H9 (cell line): Measurements from ENCODE around the gene LDB2. TPM values are rescaled to one million over a fixed set of nuclear protein-coding genes. Genes with fewer than 3 reads are reported as not detected.

Experiments used
- DNase-seq: peaks from one replicate; pipeline ENCODE4 v3.0.0-alpha.2; 2017
- H2AFZ ChIP-seq: one replicate; pipeline ENCODE4 v1.6.1; 2013; ENCODE audit warnings: mild to moderate bottlenecking, low read length, control low read depth, moderate library complexity
- H2AK5ac ChIP-seq: 2 replicates; pipeline ENCODE4 v1.6.1; 2013; ENCODE audit warnings: low read length, control low read depth, mixed read lengths; ENCODE audit not compliant: insufficient read length
- H2BK120ac ChIP-seq: one replicate; pipeline ENCODE4 v1.6.1; 2013; ENCODE audit warnings: low read depth, mild to moderate bottlenecking, low read length, control low read depth, inconsistent platforms; ENCODE audit not compliant: poor library complexity, severe bottlenecking
- H2BK12ac ChIP-seq: 2 replicates; pipeline ENCODE4 v1.6.1; 2013; ENCODE audit warnings: low read length, control low read depth, mixed read lengths, low read depth; ENCODE audit not compliant: insufficient read length
- H2BK15ac ChIP-seq: 2 replicates; pipeline ENCODE4 v1.6.1; 2013; ENCODE audit warnings: low read depth, low read length, control low read depth
- H2BK20ac ChIP-seq: one replicate; pipeline ENCODE4 v1.6.1; 2013; ENCODE audit warnings: low read depth, mild to moderate bottlenecking, low read length, control low read depth, inconsistent platforms; ENCODE audit not compliant: poor library complexity, severe bottlenecking
- H2BK5ac ChIP-seq: 2 replicates; pipeline ENCODE4 v1.6.1; 2013; ENCODE audit warnings: low read length, control low read depth, mixed read lengths; ENCODE audit not compliant: insufficient read length
- H3K14ac ChIP-seq: 2 replicates; pipeline ENCODE4 v1.6.1; 2013; ENCODE audit warnings: low read length, control low read depth; ENCODE audit not compliant: insufficient read depth
- H3K18ac ChIP-seq: 2 replicates; pipeline ENCODE4 v1.6.1; 2013; ENCODE audit warnings: low read depth, mild to moderate bottlenecking, mixed read lengths, low read length, control low read depth; ENCODE audit not compliant: insufficient read length
- H3K23ac ChIP-seq: 2 replicates; pipeline ENCODE4 v1.6.1; 2013; ENCODE audit warnings: low read length, control low read depth, mixed read lengths, low read depth; ENCODE audit not compliant: insufficient read length
- H3K23me2 ChIP-seq: 2 replicates; pipeline ENCODE4 v1.6.1; 2013; ENCODE audit warnings: low read depth, mild to moderate bottlenecking, mixed read lengths, low read length, control low read depth; ENCODE audit not compliant: insufficient read length, poor library complexity, severe bottlenecking
- H3K27ac ChIP-seq: 2 replicates; pipeline ENCODE4 v1.5.1; 2013; ENCODE audit warnings: low read length, control low read depth, mixed read lengths, low read depth; ENCODE audit not compliant: insufficient read length
- H3K27me3 ChIP-seq: 2 replicates; pipeline ENCODE4 v1.6.1; 2013; ENCODE audit warnings: low read length, control low read depth, inconsistent platforms; ENCODE audit not compliant: insufficient read depth
- H3K4ac ChIP-seq: 2 replicates; pipeline ENCODE4 v1.6.1; 2013; ENCODE audit warnings: low read depth, mild to moderate bottlenecking, control low read depth, inconsistent platforms, low read length, moderate library complexity
- H3K4me1 ChIP-seq: 2 replicates; pipeline ENCODE4 v1.6.1; 2013; ENCODE audit warnings: low read length, control low read depth, inconsistent platforms; ENCODE audit not compliant: insufficient read depth
- H3K4me2 ChIP-seq: 2 replicates; pipeline ENCODE4 v1.6.1; 2013; ENCODE audit warnings: low read length, control low read depth, mixed read lengths; ENCODE audit not compliant: insufficient read length, insufficient read depth
- H3K56ac ChIP-seq: 2 replicates; pipeline ENCODE4 v1.6.1; 2013; ENCODE audit warnings: low read depth, mild to moderate bottlenecking, mixed read lengths, low read length, control low read depth; ENCODE audit not compliant: insufficient read length
- H3K79me1 ChIP-seq: 2 replicates; pipeline ENCODE4 v1.6.1; 2013; ENCODE audit warnings: low read depth, mild to moderate bottlenecking, moderate library complexity, low read length, control low read depth, inconsistent platforms; ENCODE audit not compliant: insufficient read depth, poor library complexity, severe bottlenecking
- H3K79me2 ChIP-seq: 2 replicates; pipeline ENCODE4 v1.6.1; 2013; ENCODE audit warnings: low read length, control low read depth, inconsistent platforms; ENCODE audit not compliant: insufficient read depth
- H3K9ac ChIP-seq: 2 replicates; pipeline ENCODE4 v1.6.1; 2013; ENCODE audit warnings: low read length, control low read depth, mixed read lengths; ENCODE audit not compliant: insufficient read length; ENCODE audit errors: extremely low read depth
- H3K9me3 ChIP-seq: one replicate; pipeline ENCODE4 v1.6.1; 2013; ENCODE audit warnings: low read depth, low read length, inconsistent platforms; ENCODE audit not compliant: control insufficient read depth
- H3T11ph ChIP-seq: one replicate; pipeline ENCODE4 v1.6.1; 2013; ENCODE audit warnings: mild to moderate bottlenecking, low read length, control low read depth, inconsistent platforms
- H4K20me1 ChIP-seq: one replicate; pipeline ENCODE4 v1.6.1; 2013; ENCODE audit not compliant: control insufficient read depth, insufficient read length, insufficient read depth
- H4K5ac ChIP-seq: 2 replicates; pipeline ENCODE4 v1.6.1; 2013; ENCODE audit warnings: low read depth, mild to moderate bottlenecking, mixed read lengths, low read length, control low read depth; ENCODE audit not compliant: insufficient read length
- H4K8ac ChIP-seq: replicated peaks from 2 replicates; pipeline ENCODE4 v1.6.1; 2013; ENCODE audit warnings: low read length, control low read depth, mixed read lengths, low read depth; ENCODE audit not compliant: insufficient read length
- H4K91ac ChIP-seq: 2 replicates; pipeline ENCODE4 v1.6.1; 2013; ENCODE audit warnings: low read depth, mild to moderate bottlenecking, moderate library complexity, mixed read lengths, low read length, control low read depth; ENCODE audit not compliant: insufficient read length
- H3K27ac Mint-ChIP-seq, 3 experiments: 2 replicates in 2 of 3; 3 replicates in 1 of 3; pipeline ENCODE4 v1.8.0; 2020 to 2021; ENCODE audit warnings: mixed read lengths in 3 of 3, mild to moderate bottlenecking in 1 of 3, moderate library complexity in 1 of 3
- H3K27me3 Mint-ChIP-seq: 2 replicates; pipeline ENCODE4 v1.8.0; 2021; ENCODE audit warnings: low read depth, mild to moderate bottlenecking, moderate library complexity, mixed read lengths
- H3K36me3 Mint-ChIP-seq, 3 experiments: 2 replicates in 2 of 3; 3 replicates in 1 of 3; pipeline ENCODE4 v1.8.0; 2020 to 2021; ENCODE audit warnings: low read depth in 3 of 3, mixed read lengths in 3 of 3; ENCODE audit not compliant: insufficient read depth in 1 of 3
- H3K4me1 Mint-ChIP-seq, 2 experiments: 2 replicates each; pipeline ENCODE4 v1.8.0; 2020; ENCODE audit warnings: mixed read lengths in 2 of 2
- H3K4me3 Mint-ChIP-seq, 2 experiments: 2 replicates in 1 of 2; 3 replicates in 1 of 2; pipeline ENCODE4 v1.8.0; 2020 to 2021; ENCODE audit warnings: mild to moderate bottlenecking in 2 of 2, mixed read lengths in 2 of 2, moderate library complexity in 1 of 2
- H3K9me3 Mint-ChIP-seq, 2 experiments: 2 replicates in 1 of 2; 3 replicates in 1 of 2; pipeline ENCODE4 v1.8.0; 2020; ENCODE audit warnings: mild to moderate bottlenecking in 2 of 2, mixed read lengths in 2 of 2, moderate library complexity in 1 of 2
- WGBS: extraction: QIAGEN DNeasy Blood & Tissue Kit; methylation state at CpG from one replicate; pipeline ENCODE4 v1.1.7; 2013; ENCODE audit warnings: missing lambda C conversion rate, low lambda C conversion rate, mixed read lengths; ENCODE audit not compliant: insufficient read length; ENCODE audit errors: extremely low coverage; 5-methylcytosine and 5-hydroxymethylcytosine counted together
- total RNA-seq: library from RNA; stranded (reverse); gene quantifications from 2 replicates; pipeline ENCODE4 v1.2.1, GENCODE V29; 2021
- TF ChIP-seq, protein P1 (sequence below): fragments of 200-600 bp; sonication (generic); conservative IDR thresholded peaks from 3 replicates; pipeline ENCODE4 v1.8.0; 2021; ENCODE audit warnings: antibody characterized with exemption, mild to moderate bottlenecking

Gene LDB2
- total RNA-seq, 1 experiment from 2014 or later: 22.5 TPM

DNA sequence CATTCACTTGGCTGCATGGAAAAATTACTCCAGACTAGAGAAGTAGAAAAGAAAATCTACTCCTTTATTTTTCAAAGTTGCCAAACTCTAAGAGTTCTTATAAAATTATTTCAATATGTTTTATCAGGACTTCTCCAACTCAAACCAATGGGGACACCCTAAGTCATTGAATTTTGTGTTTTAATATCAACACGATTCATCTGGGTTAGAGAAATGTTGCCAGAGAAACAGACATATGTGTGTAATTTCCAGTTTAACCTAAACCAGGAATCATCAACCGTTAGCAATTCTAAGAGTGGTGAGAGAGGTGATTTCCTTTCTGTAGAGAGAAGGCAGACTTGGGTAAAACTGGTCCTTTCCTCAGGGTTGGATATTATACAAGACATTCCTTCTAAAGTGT is 291.8 kb downstream of the LDB2 start:
- H3K27me3 ChIP-seq: no peaks in the 10 kb centered on the region
- H3K9me3 ChIP-seq: no peaks in the 10 kb centered on the region
- H2AK5ac ChIP-seq: no peak overlapping the region
- no peak overlapping the region for H3K27ac ChIP-seq
- no peak overlapping the region for H3K4me3 Mint-ChIP-seq
- no peak overlapping the region for H2BK15ac ChIP-seq
- no peak overlapping the region for H3K14ac ChIP-seq
- H3K23ac ChIP-seq: no peak overlapping the region
- no peaks in the 10 kb centered on the region for H3K79me1 ChIP-seq
- H3K27me3 Mint-ChIP-seq: no peaks in the 10 kb centered on the region
- no CpG with 5 or more reads among the region's 2 CpGs for WGBS
- H3K27ac Mint-ChIP-seq: no peak overlapping the region
- H2AFZ ChIP-seq: no peak overlapping the region
- H2BK120ac ChIP-seq: no peak overlapping the region
- TF ChIP-seq, protein P1, sequence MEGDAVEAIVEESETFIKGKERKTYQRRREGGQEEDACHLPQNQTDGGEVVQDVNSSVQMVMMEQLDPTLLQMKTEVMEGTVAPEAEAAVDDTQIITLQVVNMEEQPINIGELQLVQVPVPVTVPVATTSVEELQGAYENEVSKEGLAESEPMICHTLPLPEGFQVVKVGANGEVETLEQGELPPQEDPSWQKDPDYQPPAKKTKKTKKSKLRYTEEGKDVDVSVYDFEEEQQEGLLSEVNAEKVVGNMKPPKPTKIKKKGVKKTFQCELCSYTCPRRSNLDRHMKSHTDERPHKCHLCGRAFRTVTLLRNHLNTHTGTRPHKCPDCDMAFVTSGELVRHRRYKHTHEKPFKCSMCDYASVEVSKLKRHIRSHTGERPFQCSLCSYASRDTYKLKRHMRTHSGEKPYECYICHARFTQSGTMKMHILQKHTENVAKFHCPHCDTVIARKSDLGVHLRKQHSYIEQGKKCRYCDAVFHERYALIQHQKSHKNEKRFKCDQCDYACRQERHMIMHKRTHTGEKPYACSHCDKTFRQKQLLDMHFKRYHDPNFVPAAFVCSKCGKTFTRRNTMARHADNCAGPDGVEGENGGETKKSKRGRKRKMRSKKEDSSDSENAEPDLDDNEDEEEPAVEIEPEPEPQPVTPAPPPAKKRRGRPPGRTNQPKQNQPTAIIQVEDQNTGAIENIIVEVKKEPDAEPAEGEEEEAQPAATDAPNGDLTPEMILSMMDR: no peak
- H3K9ac ChIP-seq: no peak overlapping the region
- H2BK5ac ChIP-seq: no peak overlapping the region
- H3K4me1 ChIP-seq: peaks cover 15% of the 10 kb centered on the region
- no peak overlapping the region for H3K56ac ChIP-seq
- H3K4ac ChIP-seq: no peak overlapping the region
- H2BK20ac ChIP-seq: no peak overlapping the region
- H3K4me2 ChIP-seq: no peak overlapping the region
- H3K79me2 ChIP-seq: no peaks in the 10 kb centered on the region
- no peak overlapping the region for H4K91ac ChIP-seq
- H3K4me1 Mint-ChIP-seq: peaks cover 41 to 47% of the 10 kb centered on the region in 2 experiments
- no peaks in the 10 kb centered on the region for H4K20me1 ChIP-seq
- peaks cover 0 to 4% of the 10 kb centered on the region in 2 experiments; a peak in 1 of 5 replicates for H3K9me3 Mint-ChIP-seq
- H3T11ph ChIP-seq: no peak overlapping the region
- H4K8ac ChIP-seq: no peak overlapping the region
- no peaks in the 10 kb centered on the region for H3K23me2 ChIP-seq
- no peak for DNase-seq
- H4K5ac ChIP-seq: no peak overlapping the region
- H2BK12ac ChIP-seq: no peak overlapping the region
- H3K36me3 Mint-ChIP-seq: peaks cover 0 to 9% (median 3%) of the 10 kb centered on the region in 3 experiments; a peak in 3 of 7 replicates
- no peak overlapping the region for H3K18ac ChIP-seq
